ENCODE measurements around the gene TELO2. TPM values are rescaled to one million over a fixed set of nuclear protein-coding genes. Genes with fewer than 3 reads are reported as not detected.
"Not testable (repeated sequence)": the region's sequence is repeated elsewhere in the genome, so short reads cannot be mapped to it uniquely, and the experiment has no call there.

TELO2 gene
- polyA plus RNA-seq, 1 donor = 36.9 TPM

DNA sequence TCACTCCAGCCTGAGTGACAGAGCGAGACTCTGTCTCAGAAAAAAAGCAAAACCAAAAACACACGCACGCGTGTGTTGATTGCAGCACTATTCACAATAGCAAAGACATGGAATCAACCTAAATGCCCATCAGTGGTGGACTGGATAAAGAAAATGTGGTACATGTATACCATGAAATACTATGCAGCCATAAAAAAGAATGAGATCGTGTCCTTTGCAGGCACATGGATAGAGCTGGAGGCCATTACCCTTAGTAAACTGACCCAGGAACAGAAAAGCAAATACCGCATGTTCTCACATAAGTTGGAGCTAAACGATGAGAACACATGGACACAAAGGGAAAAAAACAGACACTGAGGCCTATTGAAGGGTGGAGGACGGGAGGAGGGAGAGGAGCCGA, 14.2 kb upstream of the TELO2 start:
- DNase-seq = not testable (repeated sequence)

DNA sequence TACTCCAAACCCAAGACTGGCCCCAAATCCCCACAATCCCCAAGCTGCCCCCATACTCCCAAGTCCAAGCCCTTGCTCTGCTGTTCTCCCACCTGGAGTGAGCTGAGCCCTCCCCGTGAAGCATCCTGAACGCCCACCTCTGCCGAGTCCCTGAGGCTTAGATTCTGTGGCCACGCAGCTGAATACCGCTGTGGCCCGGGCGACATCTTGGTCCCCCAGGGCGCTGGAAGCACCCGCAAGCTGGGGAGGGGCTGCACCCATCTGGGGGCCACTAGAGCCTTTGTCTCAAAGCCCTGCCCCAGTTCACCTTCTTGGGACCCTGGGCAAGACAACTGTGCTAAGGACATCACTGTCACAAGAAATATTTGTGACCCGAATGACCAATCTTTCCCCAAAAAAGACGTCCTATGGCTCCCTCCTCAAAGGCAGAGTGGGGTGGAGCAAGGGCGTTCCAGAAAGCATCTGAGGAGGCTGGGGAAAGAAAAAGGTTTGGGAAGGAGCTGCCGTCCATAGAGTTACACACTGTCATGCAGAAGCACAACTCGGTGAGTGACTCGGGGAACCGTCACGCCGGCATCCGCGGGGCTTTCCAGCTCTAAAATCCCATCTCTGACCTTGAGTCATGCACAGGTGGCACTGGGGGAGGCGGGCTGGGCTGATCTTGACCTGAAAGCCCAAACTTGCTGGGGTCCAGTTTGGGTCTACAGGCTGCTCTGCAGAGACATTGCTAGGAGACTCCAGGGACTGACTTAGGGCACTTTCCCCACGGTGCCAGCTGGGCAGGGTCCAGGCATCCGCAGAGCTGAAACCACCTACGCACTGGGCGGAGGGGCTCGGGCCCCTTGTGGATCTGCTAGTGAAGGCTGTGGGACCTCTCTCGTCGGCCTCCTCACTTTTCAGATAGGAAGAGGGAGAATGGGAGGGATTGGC, 11.0 kb upstream of the TELO2 start:
- DNase-seq = no peak

DNA sequence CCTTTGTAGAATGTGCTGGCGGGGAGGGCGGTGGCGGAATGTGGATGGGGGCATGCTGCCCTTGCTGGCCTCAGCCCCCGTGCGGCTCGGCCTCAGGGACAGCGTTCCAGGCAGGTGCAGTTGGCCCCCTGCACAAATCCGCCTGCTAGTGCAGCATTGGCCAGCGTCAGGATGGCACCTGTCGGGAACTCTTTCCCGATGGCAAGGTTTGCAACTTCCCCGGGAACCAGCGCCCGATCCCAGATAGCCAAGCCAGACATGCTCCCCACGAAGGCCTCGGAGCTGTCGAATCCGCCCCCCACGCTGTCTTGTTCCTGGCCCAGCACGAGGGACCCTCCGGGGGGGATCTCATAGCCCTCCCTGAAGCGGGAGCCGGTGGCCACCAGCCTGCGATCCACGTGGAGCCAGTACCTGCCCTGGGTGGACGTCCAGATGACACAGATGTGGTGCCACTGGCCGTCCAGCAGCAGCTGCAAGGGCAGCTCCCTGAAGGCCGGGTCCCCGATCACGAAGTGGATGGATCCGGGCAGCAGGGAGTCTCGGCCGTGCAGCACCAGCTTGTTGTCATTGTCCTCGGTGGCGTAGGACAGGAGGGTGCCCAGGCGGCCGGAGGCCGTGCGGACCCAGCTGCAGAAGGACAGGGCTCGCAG, 7.2 kb upstream of the TELO2 start:
- DNase-seq = no peak

DNA sequence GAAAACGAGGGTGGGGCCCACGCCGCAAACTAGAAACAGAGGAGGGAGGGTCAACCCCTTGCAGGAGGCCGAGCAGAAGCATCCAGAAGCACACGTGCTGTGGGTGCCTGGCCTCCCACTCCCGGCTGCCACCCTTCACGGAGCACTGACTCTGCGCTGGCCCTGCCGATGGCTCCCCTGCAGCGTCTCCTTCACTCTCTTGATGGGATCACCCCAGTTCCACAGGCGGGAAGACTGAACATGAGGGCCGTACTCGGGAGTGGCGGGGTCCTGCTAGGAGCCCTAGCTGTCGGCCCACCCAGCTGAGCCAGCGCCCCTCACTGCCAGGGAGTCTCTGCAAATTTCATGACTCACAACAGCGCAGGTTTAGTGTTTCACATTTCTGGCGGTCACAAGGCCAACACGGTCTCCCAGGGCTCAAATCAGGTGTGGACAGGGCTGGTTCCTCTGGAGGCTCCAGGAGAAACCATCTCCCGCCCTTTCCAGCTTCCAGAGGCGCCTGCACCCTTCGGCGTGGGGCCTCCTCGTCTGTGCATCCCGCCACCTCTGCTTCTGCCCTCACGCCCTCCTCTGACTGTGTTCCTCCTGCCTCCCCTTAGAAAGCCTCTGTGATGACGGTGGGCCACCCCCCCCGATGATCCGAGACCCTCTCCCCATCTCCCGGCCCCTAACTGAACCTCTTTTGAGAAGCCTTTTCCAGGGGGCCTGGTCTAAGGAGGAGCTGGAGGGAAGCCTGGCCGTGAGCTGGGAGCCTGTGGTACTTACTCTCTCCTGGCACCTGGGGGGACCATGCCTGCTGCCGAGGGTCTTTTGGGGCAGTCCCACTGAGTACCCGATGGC, 6.4 kb upstream of the TELO2 start:
- no peak for DNase-seq

DNA sequence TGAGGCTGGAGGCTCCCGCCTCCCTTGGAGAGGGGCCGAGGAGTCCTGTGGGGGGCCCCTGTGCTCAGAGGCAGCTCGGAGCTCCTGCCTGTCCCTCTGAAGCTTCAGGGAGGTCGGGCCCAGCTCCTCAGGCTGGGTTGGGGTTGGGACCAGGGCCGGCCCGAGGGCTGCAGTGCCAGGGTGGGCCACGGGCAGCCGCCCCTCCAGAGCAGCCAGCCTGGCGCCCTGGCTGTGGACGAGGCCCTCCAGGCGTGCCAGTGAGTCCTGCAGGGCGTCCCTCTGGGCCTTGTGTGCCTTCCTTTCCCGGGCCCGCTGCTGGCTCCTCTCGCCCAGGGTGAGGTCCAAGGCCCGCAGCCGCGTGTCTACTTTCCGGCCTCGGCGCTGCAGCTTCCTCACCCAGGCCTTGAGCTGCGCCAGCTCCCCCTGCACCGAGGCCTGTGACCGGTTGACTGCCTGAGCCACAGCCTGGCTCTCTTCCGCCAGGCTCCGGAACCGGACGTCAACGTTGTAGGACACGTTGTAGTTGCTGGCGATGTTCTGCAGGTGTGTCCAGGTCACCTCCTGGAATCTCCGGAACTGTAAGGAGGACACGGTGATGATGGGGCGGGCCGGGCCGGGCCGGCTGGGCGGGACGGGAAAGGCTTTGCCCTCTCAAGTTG, 5.6 kb upstream of the TELO2 start:
- DNase-seq = no peak

DNA sequence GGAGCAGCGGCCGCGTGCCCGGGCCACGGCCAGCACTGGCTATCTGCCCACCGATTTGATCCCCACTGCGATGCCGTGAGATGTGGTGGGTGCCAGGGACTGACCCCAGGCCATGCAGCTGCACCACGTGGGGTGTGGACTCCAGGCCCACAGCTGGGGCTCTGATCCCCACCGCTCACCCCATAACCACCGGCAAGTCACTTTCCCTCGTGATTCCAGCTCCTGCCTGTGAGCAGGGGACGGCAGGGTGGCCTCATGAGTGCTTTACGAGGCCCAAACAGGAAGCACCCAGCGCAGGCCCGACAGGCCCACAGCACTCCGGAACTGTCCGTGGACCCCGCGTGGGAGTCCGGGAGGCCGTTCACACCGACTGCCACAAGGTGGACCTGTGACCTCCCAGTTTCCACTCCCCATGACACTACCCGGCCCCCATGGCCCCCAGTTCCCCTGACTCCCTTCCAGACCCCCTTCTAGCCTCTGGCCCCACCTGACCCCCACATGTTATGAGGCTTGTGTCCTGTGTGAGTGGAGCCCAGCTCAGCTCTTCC, 5.0 kb upstream of the TELO2 start:
- no peak for DNase-seq

DNA sequence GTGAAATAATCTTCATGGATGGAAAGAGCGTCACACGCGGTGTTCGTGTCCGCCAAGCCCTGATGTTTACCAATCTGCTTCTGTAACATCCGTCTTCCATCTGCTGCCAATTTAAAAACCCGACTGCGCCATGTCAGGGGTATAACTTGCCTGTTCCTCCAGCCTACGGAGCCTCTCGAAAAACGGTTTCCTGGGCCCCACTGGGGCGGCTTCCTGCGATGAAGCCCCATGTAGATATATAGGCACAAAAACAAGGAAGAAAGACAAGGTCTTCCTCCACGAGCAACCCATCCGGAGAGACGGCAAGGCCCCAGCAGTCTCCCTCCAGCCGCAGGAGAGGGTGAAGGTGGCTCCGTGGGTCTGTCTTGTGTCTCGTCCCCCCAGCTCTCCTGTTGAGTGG, 4.5 kb upstream of the TELO2 start, which contains the start of gene PTX4:
TSS of gene PTX4 (minus strand) at position 326 of the 400 bp plus-strand sequence. CDS start at position 291, 35 bp downstream.
- no peak for DNase-seq

DNA sequence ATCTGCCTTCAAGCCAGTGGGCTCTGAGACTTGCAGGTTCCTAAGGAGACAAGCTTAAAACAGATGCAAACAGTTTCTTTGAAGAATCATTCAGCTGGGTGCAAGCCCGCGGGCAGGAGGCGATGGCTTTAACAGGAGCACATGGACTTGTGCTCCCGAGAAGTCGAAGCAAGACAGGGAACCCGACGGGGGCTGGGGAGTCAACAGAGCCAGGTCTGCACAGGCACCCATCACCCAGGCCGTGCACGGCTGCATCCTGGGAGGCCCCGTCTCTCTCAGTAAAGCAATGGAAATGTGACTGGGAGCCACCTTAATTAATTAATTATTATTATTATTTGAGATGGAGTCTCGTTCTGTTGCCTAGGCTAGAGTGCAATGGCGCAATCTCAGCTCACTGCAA, 4.1 kb upstream of the TELO2 start:
- DNase-seq = no peak

DNA sequence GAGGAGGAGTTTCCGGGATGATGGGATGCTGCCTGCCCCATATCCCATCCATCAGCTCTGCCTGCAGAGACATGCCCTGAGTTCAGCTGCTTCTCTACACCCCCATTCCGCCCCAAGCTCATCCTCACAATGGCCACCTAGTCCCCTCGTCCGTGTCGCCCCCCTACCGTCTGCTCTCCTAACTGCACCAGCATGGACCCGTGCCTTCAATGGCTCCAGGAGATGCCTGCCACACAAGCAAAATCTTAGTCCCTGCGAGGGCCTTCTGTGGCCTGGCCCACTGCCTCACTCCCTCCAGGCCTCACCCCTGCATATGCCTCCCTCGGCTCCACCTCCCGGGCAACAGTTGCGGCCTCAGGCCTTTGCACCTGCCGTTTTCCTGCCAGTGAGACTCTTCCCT, 1.8 kb upstream of the TELO2 start:
- no peak for DNase-seq

DNA sequence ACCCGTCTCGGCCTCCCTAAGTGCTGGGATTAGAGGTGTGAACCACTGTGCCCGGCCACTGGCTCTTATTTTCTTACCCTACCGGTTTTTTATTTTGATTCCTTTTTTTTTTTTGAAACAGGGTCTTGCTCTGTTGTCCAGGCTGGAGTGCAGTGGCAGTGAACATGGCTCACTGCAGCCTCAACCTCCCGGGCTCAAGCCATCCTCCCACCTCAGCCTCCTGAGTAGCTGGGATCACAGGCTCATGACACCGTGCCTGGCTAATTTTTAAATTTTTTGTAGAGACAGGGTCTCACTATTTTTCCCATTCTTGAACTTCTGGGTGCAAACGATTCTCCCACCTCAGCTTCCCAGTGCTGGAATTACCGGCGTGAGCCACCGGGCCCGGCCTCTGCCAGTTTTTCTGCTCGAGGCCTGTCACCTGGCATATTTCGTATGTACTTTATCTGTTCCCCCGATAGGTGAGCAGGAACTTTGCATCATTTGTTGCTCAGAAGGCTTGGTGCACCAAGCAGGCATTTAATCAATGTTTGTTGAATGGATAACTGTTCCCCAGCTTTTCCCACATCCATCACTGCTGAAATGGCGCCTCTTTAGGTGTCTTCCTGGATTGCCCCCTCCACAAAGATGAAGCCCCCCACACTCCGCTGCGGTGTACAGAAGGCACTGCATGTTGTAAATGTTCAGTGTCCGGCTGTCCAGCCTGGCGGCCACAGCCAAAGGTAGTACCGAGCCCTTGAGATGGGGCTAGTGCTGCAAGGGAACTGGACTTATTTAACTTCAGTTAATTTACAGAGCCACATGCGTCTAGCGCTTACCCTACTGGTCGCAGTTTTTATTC, 858 bp upstream of the TELO2 start:
- DNase-seq = no peak

DNA sequence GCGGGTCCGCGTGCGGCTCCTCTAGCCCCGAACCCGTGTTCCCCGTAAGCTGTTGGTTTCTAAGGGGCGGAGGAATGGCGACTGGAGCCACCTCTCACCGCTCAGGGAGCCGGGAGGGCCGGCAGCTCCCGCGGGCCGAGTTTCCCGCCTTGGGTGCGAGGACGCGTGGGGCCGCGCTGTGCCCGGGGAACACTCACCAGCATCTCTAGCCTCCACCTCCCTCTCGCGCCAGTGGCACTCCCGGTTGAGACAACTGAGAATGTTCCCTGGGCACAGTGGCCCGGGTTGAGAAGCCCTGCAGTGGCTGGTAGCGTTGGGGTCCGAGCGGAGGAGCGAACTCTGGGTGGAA, 560 bp downstream of the TELO2 start:
- no peak for DNase-seq

DNA sequence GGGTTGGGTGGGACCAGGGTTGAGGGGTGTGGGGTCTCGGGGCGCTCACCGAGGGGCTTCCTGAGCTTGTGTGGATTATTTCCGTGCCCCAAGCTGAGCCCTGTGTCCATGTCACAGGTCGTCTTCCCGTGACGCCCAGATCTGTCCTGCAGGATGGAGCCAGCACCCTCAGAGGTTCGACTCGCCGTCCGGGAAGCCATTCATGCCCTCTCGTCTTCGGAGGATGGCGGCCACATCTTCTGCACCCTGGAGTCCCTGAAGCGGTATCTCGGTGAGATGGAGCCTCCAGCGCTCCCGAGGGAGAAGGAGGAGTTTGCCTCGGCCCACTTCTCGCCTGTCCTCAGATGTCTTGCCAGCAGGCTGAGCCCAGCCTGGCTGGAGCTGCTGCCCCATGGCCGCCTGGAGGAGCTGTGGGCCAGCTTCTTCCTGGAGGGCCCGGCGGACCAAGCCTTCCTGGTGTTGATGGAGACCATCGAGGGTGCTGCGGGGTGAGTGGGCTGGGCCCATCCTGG, 1.0 kb downstream of the TELO2 start:
- no peak for DNase-seq

DNA sequence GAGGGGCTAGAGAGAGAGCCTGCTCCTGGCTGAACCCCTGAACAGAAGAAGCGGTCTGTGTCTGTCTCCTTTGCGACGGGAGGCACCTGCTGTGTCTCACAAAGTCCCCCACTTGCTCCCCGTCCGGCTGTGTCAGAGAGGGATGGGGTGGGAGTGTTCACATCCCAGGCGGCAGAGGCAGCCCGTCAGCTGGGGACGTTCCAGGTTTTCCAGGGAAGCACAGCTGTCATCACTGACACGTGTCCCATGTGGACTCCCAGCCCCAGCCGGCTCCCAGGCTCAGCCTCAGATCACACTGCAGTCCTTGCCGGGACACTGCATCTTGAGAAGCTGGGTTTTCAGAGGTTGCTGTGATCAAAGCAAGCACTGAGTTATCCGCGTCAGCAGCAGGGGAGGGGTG, 1.6 kb downstream of the TELO2 start:
- DNase-seq = no peak

DNA sequence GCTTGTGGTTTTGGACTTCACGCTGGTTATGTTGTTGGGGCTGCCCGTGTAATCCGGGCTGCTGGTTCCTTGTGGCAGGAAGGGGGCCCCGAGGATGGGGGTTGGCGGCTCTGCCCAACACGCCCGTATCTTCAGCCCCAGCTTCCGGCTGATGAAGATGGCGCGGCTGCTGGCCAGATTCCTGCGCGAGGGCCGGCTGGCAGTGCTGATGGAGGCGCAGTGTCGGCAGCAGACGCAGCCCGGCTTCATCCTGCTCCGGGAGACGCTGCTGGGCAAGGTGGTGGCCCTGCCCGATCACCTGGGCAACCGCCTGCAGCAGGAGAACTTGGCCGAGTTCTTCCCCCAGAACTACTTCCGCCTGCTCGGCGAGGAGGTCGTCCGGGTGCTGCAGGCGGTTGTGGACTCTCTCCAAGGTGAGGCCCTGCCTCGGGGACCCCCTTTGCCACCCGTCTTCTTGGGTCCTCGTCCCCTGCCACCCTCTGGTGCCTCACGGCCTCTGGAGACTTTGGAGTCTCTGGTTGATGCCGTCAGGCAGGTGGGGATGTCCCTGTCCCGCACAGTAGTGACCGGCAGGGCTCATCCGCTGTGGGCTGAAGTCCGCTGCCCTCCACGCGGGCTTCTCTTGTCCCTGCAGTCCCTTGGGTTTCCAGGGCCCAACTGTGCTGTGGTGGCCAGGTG, 2.2 kb downstream of the TELO2 start:
- no peak for DNase-seq

DNA sequence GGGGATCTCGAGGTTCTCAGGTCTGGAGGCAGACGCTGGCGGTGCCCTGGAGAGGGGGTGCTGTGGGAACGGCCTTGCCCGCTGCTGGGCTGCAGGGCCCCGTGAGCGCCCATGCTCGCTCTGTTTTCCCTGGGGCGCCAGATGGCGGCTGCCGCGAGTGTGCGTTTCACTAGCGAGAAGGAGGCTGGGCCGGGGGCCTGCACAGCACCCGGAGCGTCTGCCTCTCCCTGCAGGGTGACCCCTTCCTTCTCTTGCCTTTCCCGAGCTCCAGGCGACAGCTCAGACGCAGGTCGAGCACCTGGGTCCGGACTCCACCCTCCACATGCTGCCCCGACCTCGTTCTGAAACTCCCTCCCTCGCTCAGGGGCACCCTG, 2.7 kb downstream of the TELO2 start:
- no peak for DNase-seq

DNA sequence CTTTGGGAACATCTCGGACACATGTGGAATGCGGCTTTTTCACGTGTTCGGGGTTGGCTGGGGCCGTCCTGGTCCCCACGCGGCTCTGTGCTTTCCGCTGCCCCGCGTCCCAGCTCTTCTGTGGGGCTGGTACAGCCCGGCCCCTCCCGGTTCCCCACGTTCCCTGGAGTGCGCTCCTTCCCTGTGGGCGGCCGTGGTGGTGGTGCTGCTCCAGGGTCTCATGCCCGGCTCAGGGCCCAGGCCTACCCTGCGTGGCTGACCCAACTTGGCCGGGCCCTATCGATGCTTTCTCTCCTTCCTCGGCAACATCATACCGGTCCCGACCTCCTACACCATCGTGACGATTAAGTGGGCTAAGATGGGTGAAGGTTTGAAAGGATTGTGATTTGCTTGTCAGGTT, 3.3 kb downstream of the TELO2 start:
- no peak for DNase-seq

DNA sequence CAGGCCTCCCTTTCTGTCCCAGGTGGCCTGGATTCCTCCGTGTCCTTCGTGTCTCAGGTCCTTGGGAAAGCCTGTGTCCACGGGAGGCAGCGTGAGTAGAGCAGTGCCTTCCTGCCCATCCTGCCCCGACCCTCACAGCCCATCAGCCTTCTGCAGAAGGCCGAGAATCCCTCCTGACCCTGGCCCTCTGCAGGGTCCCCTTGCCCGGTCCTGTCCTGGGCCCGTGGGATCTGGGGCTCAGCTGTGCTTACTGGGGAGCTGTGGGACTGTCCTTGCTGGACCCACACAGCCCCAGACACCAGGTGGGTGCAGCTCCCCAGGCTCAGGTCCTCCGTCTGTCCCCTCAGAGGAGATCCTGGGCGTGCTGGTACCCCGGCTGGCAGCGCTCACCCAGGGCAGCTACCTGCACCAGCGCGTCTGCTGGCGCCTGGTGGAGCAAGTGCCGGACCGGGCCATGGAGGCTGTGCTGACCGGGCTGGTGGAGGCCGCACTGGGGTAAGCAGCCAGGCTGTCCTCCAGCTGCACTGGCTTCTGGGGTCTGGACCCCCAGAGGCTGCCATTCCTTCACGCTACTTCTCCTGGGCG, 3.9 kb downstream of the TELO2 start:
- DNase-seq = no peak

DNA sequence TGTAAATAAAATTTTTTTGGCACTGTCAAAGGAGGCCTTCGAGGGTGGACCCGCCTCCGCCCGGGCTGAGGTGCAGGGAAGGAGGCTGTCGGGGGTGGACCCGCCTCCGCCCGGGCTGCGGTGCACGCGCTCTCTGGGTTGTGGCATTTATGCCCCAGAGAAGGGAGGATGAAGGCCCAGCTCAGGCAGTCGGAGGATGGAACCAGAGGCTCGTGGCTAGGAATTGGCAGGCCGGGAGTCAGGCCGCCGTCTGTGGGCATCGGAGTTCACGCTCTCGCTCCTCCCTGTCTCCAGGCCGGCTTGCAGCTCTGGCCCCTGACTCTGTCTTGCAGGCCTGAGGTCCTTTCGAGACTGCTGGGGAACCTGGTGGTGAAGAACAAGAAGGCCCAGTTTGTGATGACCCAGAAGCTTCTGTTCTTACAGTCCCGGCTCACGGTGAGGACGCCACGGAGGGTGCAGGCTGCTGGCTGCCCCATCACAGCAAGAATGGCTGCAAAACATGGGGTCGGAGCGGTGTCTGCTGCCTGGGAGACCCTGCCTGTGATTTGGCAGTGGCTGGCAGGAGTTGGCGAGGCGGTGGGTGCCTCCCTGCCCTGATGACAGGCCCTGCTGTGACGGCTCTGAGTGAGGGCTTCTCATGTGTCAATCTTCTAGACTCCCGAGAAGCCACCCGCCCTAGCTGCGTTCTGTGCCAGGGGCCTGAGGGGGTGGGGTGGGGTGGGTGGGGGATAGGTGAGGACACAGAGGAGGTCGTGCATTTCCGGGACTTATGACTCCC, 5.9 kb downstream of the TELO2 start:
- no peak for DNase-seq

DNA sequence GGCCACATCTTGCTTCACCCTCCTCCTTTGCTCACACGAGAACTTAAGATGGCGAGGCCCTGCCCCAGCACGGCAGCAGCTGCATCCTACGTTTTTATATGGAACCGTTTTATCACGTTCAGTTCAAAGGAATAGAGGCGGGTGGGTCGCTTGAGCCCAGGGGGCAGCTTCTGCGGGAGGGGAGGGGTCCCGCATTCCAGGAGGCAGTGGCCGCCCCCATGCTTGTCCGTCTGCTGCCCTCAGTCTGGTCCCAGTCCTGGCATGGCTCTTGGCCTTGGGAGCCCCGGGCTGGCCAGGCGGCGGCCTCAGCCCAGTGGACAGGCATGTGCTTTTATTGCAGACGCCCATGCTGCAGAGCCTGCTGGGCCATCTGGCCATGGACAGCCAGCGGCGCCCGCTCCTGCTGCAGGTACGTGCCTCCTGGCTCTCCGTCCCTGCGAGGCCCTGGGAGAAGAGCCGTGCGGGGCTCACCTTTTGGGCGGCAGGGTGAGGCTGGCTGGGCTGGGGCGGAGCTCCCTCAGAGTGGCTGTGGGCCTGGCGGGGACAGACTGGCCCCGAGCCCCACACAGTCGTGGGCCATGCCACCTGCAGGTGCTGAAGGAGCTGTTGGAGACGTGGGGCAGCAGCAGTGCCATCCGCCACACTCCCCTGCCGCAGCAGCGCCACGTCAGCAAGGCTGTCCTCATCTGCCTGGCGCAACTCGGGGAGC, 6.8 kb downstream of the TELO2 start:
- no peak for DNase-seq

Data from hindlimb muscle (tissue), 1 donor.